Neural progenitor cell (in vitro differentiated cells): Measurements from ENCODE around the gene BIRC6.

Source experiments
- EZH2 ChIP-seq: fragments of 200-600 bp; sonication (generic); IDR thresholded peaks from 2 replicates; pipeline ENCODE4 v1.6.1; 2017; ENCODE audit warnings: antibody characterized with exemption, mild to moderate bottlenecking, moderate library complexity
- TF ChIP-seq, protein P1 (sequence below): fragments of 200-600 bp; sonication (generic); IDR thresholded peaks from 2 replicates; pipeline ENCODE4 v1.5.1; 2017; ENCODE audit warnings: antibody characterized with exemption, mild to moderate bottlenecking

DNA sequence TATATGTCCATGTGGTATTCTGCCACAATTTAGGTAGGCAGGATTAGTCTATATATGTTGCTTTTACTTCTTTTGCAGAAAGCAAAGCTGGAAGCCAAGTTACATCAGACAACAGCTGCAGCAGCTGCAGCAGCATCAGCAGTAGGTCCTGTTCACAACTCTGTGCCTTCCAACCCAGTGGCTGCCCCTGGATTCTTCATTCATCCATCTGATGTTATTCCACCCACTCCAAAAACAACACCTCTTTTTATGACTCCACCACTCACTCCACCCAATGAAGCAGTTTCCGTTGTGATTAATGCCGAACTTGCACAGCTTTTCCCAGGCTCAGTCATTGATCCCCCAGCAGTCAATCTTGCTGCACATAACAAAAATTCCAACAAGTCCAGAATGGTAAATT lies 107.6 kb downstream of the BIRC6 start:
- TF ChIP-seq, protein P1, sequence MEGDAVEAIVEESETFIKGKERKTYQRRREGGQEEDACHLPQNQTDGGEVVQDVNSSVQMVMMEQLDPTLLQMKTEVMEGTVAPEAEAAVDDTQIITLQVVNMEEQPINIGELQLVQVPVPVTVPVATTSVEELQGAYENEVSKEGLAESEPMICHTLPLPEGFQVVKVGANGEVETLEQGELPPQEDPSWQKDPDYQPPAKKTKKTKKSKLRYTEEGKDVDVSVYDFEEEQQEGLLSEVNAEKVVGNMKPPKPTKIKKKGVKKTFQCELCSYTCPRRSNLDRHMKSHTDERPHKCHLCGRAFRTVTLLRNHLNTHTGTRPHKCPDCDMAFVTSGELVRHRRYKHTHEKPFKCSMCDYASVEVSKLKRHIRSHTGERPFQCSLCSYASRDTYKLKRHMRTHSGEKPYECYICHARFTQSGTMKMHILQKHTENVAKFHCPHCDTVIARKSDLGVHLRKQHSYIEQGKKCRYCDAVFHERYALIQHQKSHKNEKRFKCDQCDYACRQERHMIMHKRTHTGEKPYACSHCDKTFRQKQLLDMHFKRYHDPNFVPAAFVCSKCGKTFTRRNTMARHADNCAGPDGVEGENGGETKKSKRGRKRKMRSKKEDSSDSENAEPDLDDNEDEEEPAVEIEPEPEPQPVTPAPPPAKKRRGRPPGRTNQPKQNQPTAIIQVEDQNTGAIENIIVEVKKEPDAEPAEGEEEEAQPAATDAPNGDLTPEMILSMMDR, result no peak
- no peak for TF ChIP-seq EZH2
